ENCODE measurements around the gene MRPL2. TPM values are rescaled to one million over a fixed set of nuclear protein-coding genes. Genes with fewer than 3 reads are reported as not detected.

The MRPL2 gene
- total RNA-seq (56.6 TPM), polyA plus RNA-seq (ENCODE audit: insufficient read depth, low read depth, low replicate concordance) (127 TPM)
- long read RNA-seq, donor 1, transcript MRPL2-202 (7 exons, 1,588 nt) = major isoform, 9 of 17 reads
- long read RNA-seq, donor 1, transcript MRPL2-203 (2 exons, 689 nt) = minor isoform, 6 of 17 reads
- long read RNA-seq, donor 1, partial matches to known transcripts = 0 of 17 reads
- long read RNA-seq, donor 1, other reads (novel, unspliced or antisense) = 0 of 17 reads
- long read RNA-seq, donor 2, transcript MRPL2-202 (7 exons, 1,588 nt) = major isoform, 10 of 21 reads
- long read RNA-seq, donor 2, partial matches to known transcripts = 5 of 21 reads
- long read RNA-seq, donor 2, other reads (novel, unspliced or antisense) = 0 of 21 reads
- long read RNA-seq, donor 3, transcript MRPL2-208 (3 exons, 570 nt) = minor isoform, 5 of 41 reads
- long read RNA-seq, donor 3, transcript MRPL2-202 (7 exons, 1,588 nt) = major isoform, 14 of 41 reads
- long read RNA-seq, donor 3, transcript MRPL2-203 (2 exons, 689 nt) = minor isoform, 13 of 41 reads
- long read RNA-seq, donor 3, transcript MRPL2-206 (2 exons, 428 nt) = minor isoform, 5 of 41 reads
- long read RNA-seq, donor 3, partial matches to known transcripts = 0 of 41 reads
- long read RNA-seq, donor 3, other reads (novel, unspliced or antisense) = 0 of 41 reads
- long read RNA-seq, donor 4, transcript MRPL2-202 (7 exons, 1,588 nt) = major isoform, 10 of 35 reads
- long read RNA-seq, donor 4, transcript MRPL2-203 (2 exons, 689 nt) = minor isoform, 6 of 35 reads
- long read RNA-seq, donor 4, partial matches to known transcripts = 16 of 35 reads
- long read RNA-seq, donor 4, other reads (novel, unspliced or antisense) = 0 of 35 reads
- long read RNA-seq, donor 5, partial matches to known transcripts = 0 of 1 reads
- long read RNA-seq, donor 5, other reads (novel, unspliced or antisense) = 0 of 1 reads
- long read RNA-seq, donor 6, transcript MRPL2-203 (2 exons, 689 nt) = minor isoform, 7 of 28 reads
- long read RNA-seq, donor 6, transcript MRPL2-202 (7 exons, 1,588 nt) = major isoform, 9 of 28 reads
- long read RNA-seq, donor 6, partial matches to known transcripts = 0 of 28 reads
- long read RNA-seq, donor 6, other reads (novel, unspliced or antisense) = 0 of 28 reads
- long read RNA-seq, donor 7, partial matches to known transcripts = 4 of 19 reads
- long read RNA-seq, donor 7, other reads (novel, unspliced or antisense) = 4 of 19 reads
- long read RNA-seq, donor 8, transcript MRPL2-202 (7 exons, 1,588 nt) = minor isoform, 5 of 24 reads
- long read RNA-seq, donor 8, transcript MRPL2-203 (2 exons, 689 nt) = major isoform, 8 of 24 reads
- long read RNA-seq, donor 8, transcript MRPL2-206 (2 exons, 428 nt) = minor isoform, 5 of 24 reads
- long read RNA-seq, donor 8, partial matches to known transcripts = 0 of 24 reads
- long read RNA-seq, donor 8, other reads (novel, unspliced or antisense) = 0 of 24 reads
- long read RNA-seq, donor 9, partial matches to known transcripts = 0 of 6 reads
- long read RNA-seq, donor 9, other reads (novel, unspliced or antisense) = 0 of 6 reads
- long read RNA-seq, donor 10, transcript MRPL2-203 (2 exons, 689 nt) = major isoform, 5 of 16 reads
- long read RNA-seq, donor 10, partial matches to known transcripts = 0 of 16 reads
- long read RNA-seq, donor 10, other reads (novel, unspliced or antisense) = 0 of 16 reads

DNA sequence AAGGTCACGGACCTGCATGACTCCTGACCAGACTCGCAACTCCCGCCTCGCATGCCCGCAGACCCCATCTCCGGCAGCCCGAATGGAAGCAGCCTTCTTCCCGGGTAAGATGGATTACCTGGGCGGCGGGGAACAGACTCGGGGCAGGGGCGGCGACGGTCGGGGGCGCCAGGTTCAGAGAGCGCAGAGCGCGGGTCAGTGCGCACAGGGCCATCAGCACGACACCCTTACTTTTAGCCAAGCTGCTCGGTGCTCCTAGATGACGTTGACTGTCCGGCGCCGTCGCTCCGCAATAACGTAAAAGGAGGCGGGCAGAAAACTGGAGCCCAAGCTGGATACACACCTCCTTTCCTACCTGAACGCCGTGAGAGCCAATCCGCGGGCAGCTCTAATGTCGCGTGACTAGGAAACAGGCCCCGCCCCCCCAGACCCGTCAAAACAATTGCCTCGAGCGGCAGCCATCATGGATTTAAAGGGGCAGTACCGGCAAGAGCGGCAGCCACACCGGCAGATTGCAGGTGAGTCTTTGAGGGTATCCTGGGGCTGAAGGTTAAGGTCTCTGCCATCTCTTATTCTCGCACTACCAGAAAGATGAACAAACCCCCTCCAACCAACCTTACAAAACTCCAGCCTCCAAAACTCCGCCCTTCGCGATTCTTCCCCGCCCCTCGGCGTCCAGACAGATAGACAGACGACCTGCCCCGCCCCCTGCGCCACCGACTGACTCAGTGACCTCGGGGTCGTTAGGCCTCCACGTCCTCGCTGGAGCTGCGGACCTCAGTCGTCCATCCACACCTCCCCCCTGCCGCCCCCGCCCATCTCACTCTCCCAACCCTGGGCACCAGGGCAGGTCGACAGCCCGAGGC lies at the start of gene MRPL2, which contains the start of gene KLC4:
Gene MRPL2, minus strand, starts transcription at position 267 of the 866 bp plus-strand sequence. Its CDS starts 53 bp downstream, at position 214.
Gene KLC4, plus strand, starts transcription at position 464 of the 866 bp plus-strand sequence. CDS start 1,705 bp downstream, outside the sequence.
- H3K4me3 ChIP-seq (ENCODE audit: low read length in 3 of 3) = peak within 1 kb of the TSS; percentile 96 to 99 (median 99)
- intact Hi-C loops (cut with DNase I) = no loop called here
- FAIRE-seq = no peak
- H3K4me1 ChIP-seq (ENCODE audit: control insufficient read depth in 2 of 3, insufficient read depth in 2 of 3, low read depth in 1 of 3, low read length in 3 of 3) = peaks cover 0 to 30% (median 3%) of the 10 kb centered on the region in 3 donors
- DNase-seq = peak; percentile 99 to 100 (median 99)
- TF ChIP-seq, protein P1, sequence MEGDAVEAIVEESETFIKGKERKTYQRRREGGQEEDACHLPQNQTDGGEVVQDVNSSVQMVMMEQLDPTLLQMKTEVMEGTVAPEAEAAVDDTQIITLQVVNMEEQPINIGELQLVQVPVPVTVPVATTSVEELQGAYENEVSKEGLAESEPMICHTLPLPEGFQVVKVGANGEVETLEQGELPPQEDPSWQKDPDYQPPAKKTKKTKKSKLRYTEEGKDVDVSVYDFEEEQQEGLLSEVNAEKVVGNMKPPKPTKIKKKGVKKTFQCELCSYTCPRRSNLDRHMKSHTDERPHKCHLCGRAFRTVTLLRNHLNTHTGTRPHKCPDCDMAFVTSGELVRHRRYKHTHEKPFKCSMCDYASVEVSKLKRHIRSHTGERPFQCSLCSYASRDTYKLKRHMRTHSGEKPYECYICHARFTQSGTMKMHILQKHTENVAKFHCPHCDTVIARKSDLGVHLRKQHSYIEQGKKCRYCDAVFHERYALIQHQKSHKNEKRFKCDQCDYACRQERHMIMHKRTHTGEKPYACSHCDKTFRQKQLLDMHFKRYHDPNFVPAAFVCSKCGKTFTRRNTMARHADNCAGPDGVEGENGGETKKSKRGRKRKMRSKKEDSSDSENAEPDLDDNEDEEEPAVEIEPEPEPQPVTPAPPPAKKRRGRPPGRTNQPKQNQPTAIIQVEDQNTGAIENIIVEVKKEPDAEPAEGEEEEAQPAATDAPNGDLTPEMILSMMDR (IDR thresholded peaks at IDR 0.05; ENCODE audit: borderline replicate concordance, extremely low read depth, insufficient read depth) = no peak
- H3K27ac ChIP-seq (ENCODE audit: low read depth in 2 of 2, low read length in 2 of 2) = peak within 1 kb of the TSS; percentile 93
- no peaks in the 10 kb centered on the region for H3K9me3 ChIP-seq (ENCODE audit: control insufficient read depth in 2 of 3, insufficient read depth in 1 of 3, low read length in 3 of 3)
- peaks cover 0 to 27% (median 16%) of the 10 kb centered on the region in 3 donors for H3K36me3 ChIP-seq (ENCODE audit: control insufficient read depth in 2 of 3, insufficient read depth in 3 of 3, low read length in 3 of 3)
- no peaks in the 10 kb centered on the region for H3K27me3 ChIP-seq (ENCODE audit: control insufficient read depth, insufficient read depth, low read length)
- peak within 1 kb of the TSS; percentile 92 to 99 (median 99) for H3K9ac ChIP-seq (ENCODE audit: low read length in 3 of 3)

DNA sequence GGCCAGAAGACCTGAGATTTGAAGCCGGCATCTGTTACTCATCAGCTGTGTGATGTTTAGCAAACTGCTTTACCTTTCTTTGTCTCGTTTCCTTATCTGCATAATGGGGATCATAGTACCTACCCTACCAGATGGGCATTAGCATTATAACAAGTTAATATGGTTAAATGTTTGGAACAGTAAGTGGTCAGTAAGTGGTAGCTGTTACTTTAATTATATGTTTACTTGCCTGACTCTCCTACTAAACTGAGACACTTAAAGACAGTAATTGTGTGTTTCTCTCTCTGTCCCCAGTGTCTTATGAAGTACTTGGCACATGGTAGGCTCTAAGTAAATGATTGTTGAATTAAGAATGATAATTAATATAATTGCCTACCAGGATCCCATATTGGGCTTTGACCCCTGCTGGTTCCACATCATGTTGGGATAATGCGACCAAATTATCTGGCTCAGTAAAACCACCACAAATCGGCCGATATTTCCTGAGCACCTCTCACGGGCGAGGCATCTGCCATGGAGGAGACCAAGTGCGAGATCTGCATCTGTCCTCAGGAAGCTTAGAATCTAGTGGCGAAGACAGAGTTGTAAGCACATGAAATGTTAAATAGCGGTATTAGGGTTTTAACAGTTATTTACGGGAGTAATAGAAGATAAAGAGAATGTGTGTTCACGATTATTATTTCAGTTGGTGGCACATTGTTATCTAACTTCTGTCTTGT lies 48.3 kb upstream of the MRPL2 start:
- Histone ChIP-seq H3K27ac (ENCODE audit: low read depth in 2 of 2, low read length in 2 of 2) (no peak overlapping the region), H3K9me3 (ENCODE audit: control insufficient read depth in 2 of 3, insufficient read depth in 1 of 3, low read length in 3 of 3) (no peaks in the 10 kb centered on the region), H3K4me3 (ENCODE audit: low read length in 3 of 3) (no peak overlapping the region), H3K4me1 (ENCODE audit: control insufficient read depth in 2 of 3, insufficient read depth in 2 of 3, low read depth in 1 of 3, low read length in 3 of 3) (peaks cover 0 to 6% (median 0%) of the 10 kb centered on the region in 3 donors), H3K27me3 (ENCODE audit: control insufficient read depth, insufficient read depth, low read length) (no peaks in the 10 kb centered on the region), H3K9ac (ENCODE audit: low read length in 3 of 3) (peak overlapping the region in 1 of 3 donors; percentile 12), H3K36me3 (ENCODE audit: control insufficient read depth in 2 of 3, insufficient read depth in 3 of 3, low read length in 3 of 3) (no peaks in the 10 kb centered on the region)
- no peak for DNase-seq
- intact Hi-C loops (cut with DNase I) = no loop called here
- TF ChIP-seq, protein P1 (IDR thresholded peaks at IDR 0.05; ENCODE audit: borderline replicate concordance, extremely low read depth, insufficient read depth) = no peak
- FAIRE-seq = no peak

Measured in kidney (tissue), 22 donors.